ENCODE results near the gene DPP6. TPM values are rescaled to one million over a fixed set of nuclear protein-coding genes. Genes with fewer than 3 reads are reported as not detected.

The DPP6 gene
- polyA plus RNA-seq, 1 donor (not counting 4 experiments of a cell fraction or from before 2014, with no cell fraction given) = not detected

DNA sequence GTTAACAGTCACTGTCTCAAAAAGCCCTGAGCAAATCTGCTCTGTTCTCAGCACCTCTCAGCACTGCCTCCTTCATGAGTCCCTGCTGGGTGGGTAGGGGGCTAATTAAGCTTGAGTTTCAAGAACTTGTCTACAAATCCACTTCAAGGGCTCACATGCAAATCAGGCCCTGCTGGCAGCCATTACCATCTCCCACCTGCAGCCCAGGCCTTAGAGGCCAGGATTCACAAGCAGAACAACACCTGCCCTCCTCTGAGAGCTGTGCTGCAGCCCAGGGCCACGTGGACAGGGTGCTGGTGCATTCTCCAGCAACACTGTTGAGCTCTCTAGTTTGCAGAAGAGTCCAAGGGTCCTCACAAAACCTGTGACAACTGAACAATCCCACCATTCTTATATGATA lies 119.2 kb downstream of the DPP6 start:
- Histone ChIP-seq H3K4me2 (ENCODE audit: control insufficient read depth, extremely low read depth, insufficient read depth, low read depth, low read length) (no peak overlapping the region), H3K9me3 (ENCODE audit: control insufficient read depth, low read depth, low read length) (peaks cover 7% of the 10 kb centered on the region), H3K36me3 (ENCODE audit: control insufficient read depth in 2 of 2, extremely low read depth in 1 of 2, insufficient read depth in 2 of 2, low read length in 2 of 2) (no peaks in the 10 kb centered on the region), H3K4me1 (ENCODE audit: control insufficient read depth, extremely low read depth, insufficient read depth, low read length) (no peaks in the 10 kb centered on the region), H3K79me2 (ENCODE audit: control insufficient read depth, insufficient read depth, low read length) (no peaks in the 10 kb centered on the region), H3K27ac (ENCODE audit: control insufficient read depth, insufficient read depth, low read length) (no peak overlapping the region), H4K20me1 (ENCODE audit: control insufficient read depth, extremely low read depth, insufficient read depth, low read length) (no peaks in the 10 kb centered on the region), H2AFZ (ENCODE audit: control insufficient read depth, low read length) (no peak overlapping the region), H3K4me3 (ENCODE audit: control insufficient read depth in 2 of 3, extremely low read depth in 1 of 3, insufficient read depth in 2 of 3, low read depth in 1 of 3, low read length in 3 of 3) (no peak overlapping the region), H3K27me3 (ENCODE audit: control insufficient read depth, extremely low read depth, insufficient read depth, low read length) (no peaks in the 10 kb centered on the region), H3K9me1 (ENCODE audit: control insufficient read depth, extremely low read depth, insufficient read depth, low read length) (no peaks in the 10 kb centered on the region), H3K9ac (ENCODE audit: control insufficient read depth, extremely low read depth, insufficient read depth, low read length) (no peak overlapping the region)
- DNase-seq (ENCODE audit: low read depth, low spot score) (no peak), FAIRE-seq (no peak)
- dilution Hi-C loops (cut with MboI; ENCODE audit: extremely low pct_ligation_motif_present, low sequenced_read_pairs) = no loop called here
- TF ChIP-seq, protein P1, sequence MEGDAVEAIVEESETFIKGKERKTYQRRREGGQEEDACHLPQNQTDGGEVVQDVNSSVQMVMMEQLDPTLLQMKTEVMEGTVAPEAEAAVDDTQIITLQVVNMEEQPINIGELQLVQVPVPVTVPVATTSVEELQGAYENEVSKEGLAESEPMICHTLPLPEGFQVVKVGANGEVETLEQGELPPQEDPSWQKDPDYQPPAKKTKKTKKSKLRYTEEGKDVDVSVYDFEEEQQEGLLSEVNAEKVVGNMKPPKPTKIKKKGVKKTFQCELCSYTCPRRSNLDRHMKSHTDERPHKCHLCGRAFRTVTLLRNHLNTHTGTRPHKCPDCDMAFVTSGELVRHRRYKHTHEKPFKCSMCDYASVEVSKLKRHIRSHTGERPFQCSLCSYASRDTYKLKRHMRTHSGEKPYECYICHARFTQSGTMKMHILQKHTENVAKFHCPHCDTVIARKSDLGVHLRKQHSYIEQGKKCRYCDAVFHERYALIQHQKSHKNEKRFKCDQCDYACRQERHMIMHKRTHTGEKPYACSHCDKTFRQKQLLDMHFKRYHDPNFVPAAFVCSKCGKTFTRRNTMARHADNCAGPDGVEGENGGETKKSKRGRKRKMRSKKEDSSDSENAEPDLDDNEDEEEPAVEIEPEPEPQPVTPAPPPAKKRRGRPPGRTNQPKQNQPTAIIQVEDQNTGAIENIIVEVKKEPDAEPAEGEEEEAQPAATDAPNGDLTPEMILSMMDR (optimal IDR thresholded peaks at IDR 0.05 in 1 of 3, IDR thresholded peaks at IDR 0.05 in 1 of 3, conservative IDR thresholded peaks at IDR 0.05 in 1 of 3; ENCODE audit: extremely low read depth in 1 of 3, insufficient read depth in 2 of 3, low read length in 3 of 3) = no peak
- no peak for TF ChIP-seq EZH2 (IDR thresholded peaks at IDR 0.05; ENCODE audit: low read length)

DNA sequence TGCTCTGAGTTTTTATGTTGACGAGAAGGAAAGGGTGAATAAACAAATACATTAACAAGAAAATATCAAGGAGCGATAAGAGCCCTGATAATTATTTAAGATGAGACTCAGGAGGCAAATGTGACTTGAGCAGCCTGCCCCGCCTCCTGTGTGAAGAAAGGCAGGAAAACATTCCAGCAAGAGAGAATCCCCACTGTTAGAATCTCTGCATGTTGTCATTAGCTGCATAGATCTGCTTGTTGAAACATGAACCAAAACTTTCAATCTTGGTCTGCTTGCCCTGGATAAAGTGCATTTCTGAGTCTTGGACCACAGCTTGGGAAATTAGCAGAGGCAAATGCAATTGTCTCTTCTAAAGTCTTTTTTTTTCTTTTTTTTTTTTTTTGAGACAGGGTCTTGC lies 120.0 kb downstream of the DPP6 start:
- Histone ChIP-seq H3K4me2 (ENCODE audit: control insufficient read depth, extremely low read depth, insufficient read depth, low read depth, low read length) (no peak overlapping the region), H2AFZ (ENCODE audit: control insufficient read depth, low read length) (no peak overlapping the region), H3K9ac (ENCODE audit: control insufficient read depth, extremely low read depth, insufficient read depth, low read length) (no peak overlapping the region), H3K4me1 (ENCODE audit: control insufficient read depth, extremely low read depth, insufficient read depth, low read length) (no peaks in the 10 kb centered on the region), H3K27me3 (ENCODE audit: control insufficient read depth, extremely low read depth, insufficient read depth, low read length) (no peaks in the 10 kb centered on the region), H4K20me1 (ENCODE audit: control insufficient read depth, extremely low read depth, insufficient read depth, low read length) (no peaks in the 10 kb centered on the region), H3K79me2 (ENCODE audit: control insufficient read depth, insufficient read depth, low read length) (no peaks in the 10 kb centered on the region), H3K9me1 (ENCODE audit: control insufficient read depth, extremely low read depth, insufficient read depth, low read length) (no peaks in the 10 kb centered on the region), H3K36me3 (ENCODE audit: control insufficient read depth in 2 of 2, extremely low read depth in 1 of 2, insufficient read depth in 2 of 2, low read length in 2 of 2) (no peaks in the 10 kb centered on the region), H3K27ac (ENCODE audit: control insufficient read depth, insufficient read depth, low read length) (no peak overlapping the region), H3K4me3 (ENCODE audit: control insufficient read depth in 2 of 3, extremely low read depth in 1 of 3, insufficient read depth in 2 of 3, low read depth in 1 of 3, low read length in 3 of 3) (no peak overlapping the region), H3K9me3 (ENCODE audit: control insufficient read depth, low read depth, low read length) (peaks cover 7% of the 10 kb centered on the region)
- no peak for FAIRE-seq
- dilution Hi-C loops (cut with MboI; ENCODE audit: extremely low pct_ligation_motif_present, low sequenced_read_pairs) = no loop called here
- no peak for DNase-seq (ENCODE audit: low read depth, low spot score)
- TF ChIP-seq, protein P1 (optimal IDR thresholded peaks at IDR 0.05 in 1 of 3, IDR thresholded peaks at IDR 0.05 in 1 of 3, conservative IDR thresholded peaks at IDR 0.05 in 1 of 3; ENCODE audit: extremely low read depth in 1 of 3, insufficient read depth in 2 of 3, low read length in 3 of 3) = no peak

Data from keratinocyte (primary cell).